HFFc6 (cell line): Measurements from ENCODE around the gene KDM4C. TPM values are rescaled to one million over a fixed set of nuclear protein-coding genes. Genes with fewer than 3 reads are reported as not detected.

Source experiments
- DNase-seq: peaks from one replicate; pipeline ENCODE4 v3.0.0-alpha.2; 2018
- H3K27ac Mint-ChIP-seq: 2 replicates; pipeline ENCODE4 v1.8.0; 2020; ENCODE audit warnings: mild to moderate bottlenecking, mixed read lengths
- H3K27me3 Mint-ChIP-seq: 2 replicates; pipeline ENCODE4 v1.8.0; 2021; ENCODE audit warnings: mild to moderate bottlenecking, moderate library complexity, mixed read lengths; ENCODE audit not compliant: insufficient read depth
- H3K36me3 Mint-ChIP-seq: 2 replicates; pipeline ENCODE4 v1.8.0; 2021; ENCODE audit warnings: low read depth, mixed read lengths
- H3K4me1 Mint-ChIP-seq: 2 replicates; pipeline ENCODE4 v1.8.0; 2020; ENCODE audit warnings: low read depth, mixed read lengths
- H3K4me3 Mint-ChIP-seq: 2 replicates; pipeline ENCODE4 v1.8.0; 2020; ENCODE audit warnings: mild to moderate bottlenecking, moderate library complexity, mixed read lengths
- H3K9me3 Mint-ChIP-seq: 2 replicates; pipeline ENCODE4 v1.8.0; 2020; ENCODE audit warnings: mild to moderate bottlenecking, mixed read lengths
- CTCF ChIP-seq: fragments of 200-600 bp; sonication (generic); IDR thresholded peaks from 2 replicates; pipeline ENCODE4 v1.5.0; 2021; ENCODE audit warnings: antibody characterized with exemption, mild to moderate bottlenecking
- total RNA-seq, 6 experiments: library from RNA; stranded (reverse); fragmentation: NEBNext Ultra II Directional; extraction: Animal tissue kit (Norgen Biotek cat#: 25700); gene quantifications; 2 replicates in 1 of 6; 3 replicates in 5 of 6; pipeline ENCODE4 v1.2.3, GENCODE V29; 2021

Gene KDM4C
- total RNA-seq, 6 experiments from 2014 or later, result 9.1 to 12.0 (median 11.1) TPM

- Mint-ChIP-seq H3K36me3 (no peaks in the 10 kb centered on the region), H3K4me1 (peaks cover 13% of the 10 kb centered on the region), H3K27ac (no peak overlapping the region), H3K4me3 (no peak overlapping the region), H3K27me3 (peaks cover 2% of the 10 kb centered on the region; the same call in 1 of the 2 replicates), H3K9me3 (no peaks in the 10 kb centered on the region)
- TF ChIP-seq CTCF, result peak; percentile 68
- DNase-seq, result no peak
Observed at GRCh38 chr9:7094052-7094451, 336.3 kb downstream of the KDM4C start.

- no peak for DNase-seq
- Mint-ChIP-seq H3K9me3 (no peaks in the 10 kb centered on the region), H3K27ac (no peak overlapping the region), H3K27me3 (peaks cover 2% of the 10 kb centered on the region; the same call in 1 of the 2 replicates), H3K4me3 (no peak overlapping the region), H3K36me3 (no peaks in the 10 kb centered on the region), H3K4me1 (peaks cover 13% of the 10 kb centered on the region)
- no peak for TF ChIP-seq CTCF
Observed at GRCh38 chr9:7094576-7094975, 336.8 kb downstream of the KDM4C start.

GRCh38 chr9:7095058-7095457 lies 337.3 kb downstream of the KDM4C start:
- no peaks in the 10 kb centered on the region for H3K36me3 Mint-ChIP-seq
- no peaks in the 10 kb centered on the region; the same call in 1 of the 2 replicates for H3K27me3 Mint-ChIP-seq
- no peak overlapping the region for H3K4me3 Mint-ChIP-seq
- no peak overlapping the region for H3K27ac Mint-ChIP-seq
- no peak for DNase-seq
- TF ChIP-seq CTCF, result no peak
- peaks cover 13% of the 10 kb centered on the region for H3K4me1 Mint-ChIP-seq
- H3K9me3 Mint-ChIP-seq, result no peaks in the 10 kb centered on the region

GRCh38 chr9:7097040-7097715 lies 339.4 kb downstream of the KDM4C start:
- no peak overlapping the region for H3K27ac Mint-ChIP-seq
- H3K4me1 Mint-ChIP-seq, result peaks cover 13% of the 10 kb centered on the region
- no peak for DNase-seq
- H3K4me3 Mint-ChIP-seq, result no peak overlapping the region
- H3K36me3 Mint-ChIP-seq, result no peaks in the 10 kb centered on the region
- no peak for TF ChIP-seq CTCF
- no peaks in the 10 kb centered on the region for H3K9me3 Mint-ChIP-seq
- H3K27me3 Mint-ChIP-seq, result no peaks in the 10 kb centered on the region; the same call in 1 of the 2 replicates

GRCh38 chr9:7097785-7098752 lies 340.3 kb downstream of the KDM4C start:
- no peaks in the 10 kb centered on the region for H3K9me3 Mint-ChIP-seq
- no peak for DNase-seq
- H3K36me3 Mint-ChIP-seq, result no peaks in the 10 kb centered on the region
- no peaks in the 10 kb centered on the region; the same call in 1 of the 2 replicates for H3K27me3 Mint-ChIP-seq
- no peak overlapping the region for H3K4me3 Mint-ChIP-seq
- H3K4me1 Mint-ChIP-seq, result peaks cover 13% of the 10 kb centered on the region
- TF ChIP-seq CTCF, result no peak
- no peak overlapping the region for H3K27ac Mint-ChIP-seq
